Transverse colon (tissue), 4 donors: ENCODE measurements around the gene BRD3. TPM values are rescaled to one million over a fixed set of nuclear protein-coding genes. Genes with fewer than 3 reads are reported as not detected.

ENCODE experiments used
- DNase-seq: peaks from one replicate; pipeline ENCODE4 v3.0.0-alpha.2; 2019
- H3K27ac ChIP-seq, 4 donors: fragments of 200-600 bp; sonication (generic); 2 replicates each; pipeline ENCODE4 v1.5.1; 2016 to 2018; ENCODE audit warnings: inconsistent platforms in 4 of 4
- H3K27me3 ChIP-seq: fragments of 200-600 bp; sonication (generic); 2 replicates; pipeline ENCODE4 v1.5.1; 2017; ENCODE audit warnings: inconsistent platforms
- H3K36me3 ChIP-seq, 4 donors: fragments of 200-600 bp; sonication (generic); 2 replicates each; pipeline ENCODE4 v1.5.1; 2017 to 2019; ENCODE audit warnings: inconsistent platforms in 4 of 4
- H3K4me1 ChIP-seq, 4 donors: fragments of 200-600 bp; sonication (generic); 2 replicates each; pipeline ENCODE4 v1.5.1; 2017 to 2020; ENCODE audit warnings: inconsistent platforms in 4 of 4
- H3K4me3 ChIP-seq, 4 donors: fragments of 200-600 bp; sonication (generic); 1 replicate in 1 of 4; 2 replicates in 3 of 4; pipeline versions ENCODE4 v1.5.1 to v1.6.1; 2017 to 2019; ENCODE audit warnings: inconsistent platforms in 4 of 4
- H3K9me3 ChIP-seq, 2 donors: fragments of 200-600 bp; sonication (generic); 2 replicates each; pipeline ENCODE4 v1.5.1; 2017 to 2019; ENCODE audit warnings: inconsistent platforms in 2 of 2
- EP300 ChIP-seq: sonication (generic); formaldehyde crosslinking; IDR thresholded peaks from one replicate; pipeline ENCODE4 v1.6.1; 2017; ENCODE audit warnings: antibody characterized with exemption, low read depth
- POLR2A ChIP-seq: fragments of 450-650 bp; IDR thresholded peaks from one replicate; pipeline ENCODE4 v1.6.1; 2016; ENCODE audit warnings: antibody characterized with exemption, mild to moderate bottlenecking, moderate library complexity
- POLR2AphosphoS5 ChIP-seq, 3 donors: sonication (generic); formaldehyde crosslinking; IDR thresholded peaks; one replicate each; pipeline ENCODE4 v1.6.1; 2016; ENCODE audit warnings: antibody characterized with exemption in 3 of 3
- WGBS, 2 donors: methylation state at CpG; one replicate each; pipeline ENCODE4 v1.1.5; 2018; ENCODE audit warnings: low coverage in 1 of 2; 5-methylcytosine and 5-hydroxymethylcytosine counted together
- in situ Hi-C, 4 donors: fragments of 200-750 bp; cut with MboI; loops; one replicate each; pipeline versions ENCODE4 v1.15.0 to v1.15.1; 2017; ENCODE audit warnings: low sequenced_read_pairs in 3 of 4, low pct_ligation_motif_present in 1 of 4, low pct_unique_long_range_greater_than_20kb in 1 of 4
- intact Hi-C: fragments of 100-400 bp; cut with DNase I; formaldehyde crosslinking; loops from one replicate; pipeline ENCODE4 v1.15.1; 2023; ENCODE audit warnings: low total_unique reads
- total RNA-seq, 4 donors: library from RNA; depleted of rRNA; stranded (reverse); fragments of >200 nt; gene quantifications; one replicate each; pipeline ENCODE4 v1.1.0, GENCODE V29; 2016
- TF ChIP-seq, protein P1 (sequence below), 5 experiments: fragments of 200-600 bp in 3 of 5; fragments of 450-650 bp in 2 of 5; sonication (generic) in 3 of 5; IDR thresholded peaks; 1 replicate in 2 of 5; 2 replicates in 3 of 5; pipeline ENCODE4 v1.5.1; 2016 to 2017; ENCODE audit warnings: antibody characterized with exemption in 5 of 5, inconsistent platforms in 3 of 5, mild to moderate bottlenecking in 2 of 5, moderate library complexity in 1 of 5

The BRD3 gene
- total RNA-seq, 4 donors from 2014 or later, result 14.5 to 21.3 (median 17.2) TPM

GRCh38 chr9:134049236-134049635, 18.6 kb downstream of the BRD3 start:
- H3K9me3 ChIP-seq, result no peaks in the 10 kb centered on the region
- WGBS, 2 donors, result 69% methylated on average over 13 of the region's 20 CpGs; no CpG with 5 or more reads in 1 of the 2 donors
- TF ChIP-seq, protein P1, sequence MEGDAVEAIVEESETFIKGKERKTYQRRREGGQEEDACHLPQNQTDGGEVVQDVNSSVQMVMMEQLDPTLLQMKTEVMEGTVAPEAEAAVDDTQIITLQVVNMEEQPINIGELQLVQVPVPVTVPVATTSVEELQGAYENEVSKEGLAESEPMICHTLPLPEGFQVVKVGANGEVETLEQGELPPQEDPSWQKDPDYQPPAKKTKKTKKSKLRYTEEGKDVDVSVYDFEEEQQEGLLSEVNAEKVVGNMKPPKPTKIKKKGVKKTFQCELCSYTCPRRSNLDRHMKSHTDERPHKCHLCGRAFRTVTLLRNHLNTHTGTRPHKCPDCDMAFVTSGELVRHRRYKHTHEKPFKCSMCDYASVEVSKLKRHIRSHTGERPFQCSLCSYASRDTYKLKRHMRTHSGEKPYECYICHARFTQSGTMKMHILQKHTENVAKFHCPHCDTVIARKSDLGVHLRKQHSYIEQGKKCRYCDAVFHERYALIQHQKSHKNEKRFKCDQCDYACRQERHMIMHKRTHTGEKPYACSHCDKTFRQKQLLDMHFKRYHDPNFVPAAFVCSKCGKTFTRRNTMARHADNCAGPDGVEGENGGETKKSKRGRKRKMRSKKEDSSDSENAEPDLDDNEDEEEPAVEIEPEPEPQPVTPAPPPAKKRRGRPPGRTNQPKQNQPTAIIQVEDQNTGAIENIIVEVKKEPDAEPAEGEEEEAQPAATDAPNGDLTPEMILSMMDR (IDR thresholded peaks at IDR 0.05), result no peak
- TF ChIP-seq EP300 (no peak), POLR2A (no peak), POLR2AphosphoS5 (IDR thresholded peaks at IDR 0.05) (no peak)
- no peaks in the 10 kb centered on the region for H3K27me3 ChIP-seq
- no peak for DNase-seq
- H3K4me1 ChIP-seq, result peaks cover 0 to 13% (median 3%) of the 10 kb centered on the region in 4 donors
- no peak overlapping the region for H3K4me3 ChIP-seq
- intact Hi-C loops, result no loop called here
- peaks cover 0 to 27% (median 14%) of the 10 kb centered on the region in 4 donors for H3K36me3 ChIP-seq
- no peak overlapping the region for H3K27ac ChIP-seq
- in situ Hi-C loops, result no loop called here

- TF ChIP-seq POLR2AphosphoS5 (IDR thresholded peaks at IDR 0.05), result no peak
- TF ChIP-seq, protein P1 (IDR thresholded peaks at IDR 0.05), result no peak
- no peak for TF ChIP-seq POLR2A
- TF ChIP-seq EP300, result no peak
- no peak for DNase-seq
- in situ Hi-C loops (no loop called here), intact Hi-C loops (no loop called here)
- no peaks in the 10 kb centered on the region for H3K9me3 ChIP-seq
- H3K4me3 ChIP-seq, result no peak overlapping the region
- H3K27ac ChIP-seq, result no peak overlapping the region
- peaks cover 0 to 13% (median 3%) of the 10 kb centered on the region in 4 donors for H3K4me1 ChIP-seq
- whole genome bisulfite sequencing, 2 donors, result 93 to 100% methylated on average over 1 to 12 of the region's 12 CpGs
- H3K36me3 ChIP-seq, result peaks cover 0 to 27% (median 14%) of the 10 kb centered on the region in 4 donors
- H3K27me3 ChIP-seq, result no peaks in the 10 kb centered on the region
These were observed 19.3 kb downstream of the BRD3 start for GRCh38 chr9:134048582-134048968.

DNA sequence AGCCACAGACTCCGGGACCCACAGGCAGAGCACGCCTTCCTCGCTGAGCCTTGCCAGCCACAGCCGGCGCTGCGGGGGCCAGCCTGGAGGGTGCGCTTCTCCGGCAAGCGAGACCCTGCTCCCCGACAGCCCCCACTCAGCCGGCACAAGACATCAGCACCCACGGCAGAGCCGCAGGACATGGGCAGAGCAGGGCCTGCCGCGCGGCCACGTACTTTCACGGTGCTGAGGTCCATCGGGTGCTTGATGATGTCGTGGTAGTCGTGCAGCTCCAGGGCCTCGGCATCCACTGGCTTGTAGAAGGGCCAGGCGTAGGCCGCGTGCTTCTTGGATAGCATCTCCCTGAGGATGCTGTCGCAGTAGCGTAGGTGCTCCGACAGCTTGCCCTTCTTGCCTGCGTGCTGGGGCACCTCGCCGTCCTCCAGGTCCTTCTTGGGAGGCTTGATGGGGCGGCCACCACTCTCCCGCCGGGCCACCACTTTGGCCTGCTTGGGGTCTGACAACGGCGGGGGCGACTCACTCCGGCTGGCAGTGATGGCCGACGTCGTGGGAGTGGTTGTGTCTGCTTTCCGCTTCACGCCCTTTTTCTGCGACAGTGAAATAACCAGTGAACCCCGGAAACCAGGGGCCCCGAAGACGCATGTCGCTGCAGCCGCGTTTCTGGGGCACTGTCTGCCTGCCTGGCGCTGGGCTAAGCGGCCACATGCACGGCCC, 19.8 kb downstream of the BRD3 start:
- Histone ChIP-seq H3K27me3 (no peaks in the 10 kb centered on the region), H3K4me3 (no peak overlapping the region), H3K27ac (no peak overlapping the region), H3K36me3 (peaks cover 0 to 27% (median 14%) of the 10 kb centered on the region in 4 donors), H3K4me1 (peaks cover 0 to 13% (median 3%) of the 10 kb centered on the region in 4 donors), H3K9me3 (no peaks in the 10 kb centered on the region)
- in situ Hi-C loops (no loop called here), intact Hi-C loops (no loop called here)
- WGBS, 2 donors, result 95% methylated on average over 51 of the region's 53 CpGs; no CpG with 5 or more reads in 1 of the 2 donors
- no peak for TF ChIP-seq EP300
- TF ChIP-seq POLR2AphosphoS5 (IDR thresholded peaks at IDR 0.05), result no peak
- TF ChIP-seq, protein P1 (IDR thresholded peaks at IDR 0.05), result no peak
- TF ChIP-seq POLR2A, result no peak
- DNase-seq, result no peak

DNA sequence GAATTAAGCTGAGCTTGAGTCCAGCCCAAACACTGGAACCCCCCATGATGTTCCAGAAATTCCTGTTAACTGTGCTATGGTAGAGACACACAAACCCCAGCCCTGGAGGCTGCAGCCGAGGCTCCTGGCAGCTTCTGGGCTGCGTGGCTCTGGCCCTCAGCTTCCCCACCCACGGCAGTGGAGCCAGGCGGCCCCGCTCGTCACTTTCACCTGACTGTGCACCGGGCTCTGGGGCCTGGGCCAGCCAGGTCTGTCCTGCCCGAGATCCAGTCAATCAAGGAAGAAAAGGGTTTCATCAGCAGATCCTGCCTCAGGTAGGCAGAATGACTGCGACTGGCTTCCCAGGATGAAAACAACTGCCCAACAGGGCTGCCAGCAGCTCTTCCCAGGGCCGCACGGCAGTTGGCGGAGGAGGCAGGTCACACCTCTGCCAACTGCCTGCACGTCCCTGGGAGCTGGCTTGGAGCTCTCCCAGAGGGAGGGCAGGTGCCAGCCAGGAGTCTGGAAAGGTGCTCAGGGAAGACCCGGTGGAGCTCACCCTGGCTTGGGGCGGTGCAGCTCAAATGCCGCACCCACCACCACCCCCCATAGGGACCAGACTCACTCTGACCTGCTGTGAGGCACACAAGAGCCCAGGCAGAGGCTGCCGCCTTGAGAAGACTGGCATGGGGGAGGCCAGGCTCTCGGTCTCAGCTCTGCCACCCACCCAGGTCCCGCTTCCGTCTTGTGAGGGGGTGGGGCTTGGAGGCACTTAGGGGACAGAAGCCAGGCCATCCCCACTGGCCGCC, 20.7 kb downstream of the BRD3 start:
- TF ChIP-seq, protein P1 (IDR thresholded peaks at IDR 0.05), result no peak
- TF ChIP-seq EP300, result no peak
- no peak for TF ChIP-seq POLR2AphosphoS5 (IDR thresholded peaks at IDR 0.05)
- no peak for TF ChIP-seq POLR2A
- intact Hi-C loops (no loop called here), in situ Hi-C loops (no loop called here)
- H3K36me3 ChIP-seq, result peaks cover 0 to 27% (median 13%) of the 10 kb centered on the region in 4 donors
- H3K9me3 ChIP-seq, result no peaks in the 10 kb centered on the region
- no peak for DNase-seq
- no peak overlapping the region for H3K4me3 ChIP-seq
- no peaks in the 10 kb centered on the region for H3K27me3 ChIP-seq
- 90% methylated on average over 21 of the region's 21 CpGs; no CpG with 5 or more reads in 1 of the 2 donors for WGBS, 2 donors
- no peak overlapping the region for H3K27ac ChIP-seq
- H3K4me1 ChIP-seq, result peaks cover 0 to 13% (median 3%) of the 10 kb centered on the region in 4 donors
